ENCODE data around the gene BAX.

BAX gene

GRCh38 chr19:48988286-48988685 is 33.6 kb downstream of the BAX start:
- DNase-seq = no peak

- DNase-seq = no peak
Measured at GRCh38 chr19:48988860-48989259, 34.2 kb downstream of the BAX start.

GRCh38 chr19:48989701-48990291 is 35.1 kb downstream of the BAX start:
- no peak for DNase-seq

- DNase-seq = no peak
Measured at GRCh38 chr19:48990400-48990799, 35.7 kb downstream of the BAX start.

GRCh38 chr19:48991011-48991609 is 36.4 kb downstream of the BAX start:
- no peak for DNase-seq

GRCh38 chr19:48991873-48992580 is 37.4 kb downstream of the BAX start:
- no peak for DNase-seq

GRCh38 chr19:48992581-48993174 is 38.0 kb downstream of the BAX start:
- DNase-seq = no peak

- DNase-seq = peak; percentile 98
Measured at GRCh38 chr19:48993175-48994034, 38.7 kb downstream of the BAX start, which contains the start of the genes GYS1 and RUVBL2. Gene GYS1 (minus strand): TSS chr19:48993309. CDS start chr19:48993112, 197 bp downstream. Gene RUVBL2 (plus strand): TSS chr19:48993887. CDS start chr19:48993912, 25 bp downstream.

GRCh38 chr19:48994035-48994386 is 39.3 kb downstream of the BAX start:
- DNase-seq = no peak

GRCh38 chr19:48997972-48998371 is 43.3 kb downstream of the BAX start:
- DNase-seq = peak; percentile 33

GRCh38 chr19:48999481-49000325 is 45.0 kb downstream of the BAX start:
- DNase-seq = peak; percentile 63

GRCh38 chr19:49004133-49004532 is 49.5 kb downstream of the BAX start:
- DNase-seq = no peak

GRCh38 chr19:49004964-49005614 is 50.4 kb downstream of the BAX start:
- no peak for DNase-seq

- no peak for DNase-seq
Measured at GRCh38 chr19:49006905-49007304, 52.2 kb downstream of the BAX start.

- DNase-seq = no peak
Measured at GRCh38 chr19:49009828-49010227, 55.2 kb downstream of the BAX start.

GRCh38 chr19:49010453-49010852 is 55.8 kb downstream of the BAX start:
- no peak for DNase-seq

GRCh38 chr19:49011194-49011593 is 56.5 kb downstream of the BAX start:
- DNase-seq = no peak

Measured in T-helper 9 cell (primary cell).